Sciatic nerve (tissue), 2 donors: ENCODE data around the gene DNASE2B. TPM values are rescaled to one million over a fixed set of nuclear protein-coding genes. Genes with fewer than 3 reads are reported as not detected.

Experiments
- ATAC-seq: fragments of 200-7000 bp; cut with Tn5 transposase; one replicate; pipeline ENCODE4 v1.9.1; 2020; ENCODE audit warnings: mild to moderate bottlenecking, moderate library complexity
- DNase-seq: peaks from one replicate; pipeline ENCODE4 v3.0.0-alpha.2; 2020; ENCODE audit warnings: low spot score
- intact Hi-C: fragments of 100-400 bp; cut with DNase I; formaldehyde crosslinking; loops from one replicate; pipeline ENCODE4 v1.14.2; 2022
- total RNA-seq: library from RNA; stranded (reverse); fragmentation: NEBNext Ultra II Directional; extraction: Animal tissue kit (Norgen Biotek cat#: 25700); gene quantifications from one replicate; pipeline ENCODE4 v1.2.1, GENCODE V29; 2021
- donor health status: DM: no; HTN: no; CAD: no.
- donor health status: DM: no; HTN: no; CAD: no.

DNASE2B gene
- total RNA-seq, 1 donor from 2014 or later = not detected

DNA sequence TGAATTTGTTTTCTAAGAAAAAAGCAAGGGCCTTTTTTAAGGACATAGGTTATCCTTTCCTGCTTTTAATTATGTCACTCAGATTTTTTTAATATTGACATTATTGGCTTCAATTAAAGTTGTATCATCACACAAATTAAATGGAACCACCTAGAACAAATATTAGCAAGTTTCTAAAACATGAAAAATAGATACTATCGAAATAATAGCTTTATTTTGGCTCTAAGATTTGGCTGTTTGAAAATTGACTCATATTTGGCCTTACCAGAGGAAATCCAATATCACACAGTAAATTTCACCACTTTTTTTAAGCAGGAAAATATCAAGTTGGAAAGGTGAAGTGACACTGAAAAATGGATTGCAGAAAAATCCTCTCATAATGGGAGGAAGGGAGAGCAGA is 9.2 kb downstream of the DNASE2B start:
- intact Hi-C loops = no loop called here
- peak; percentile 15 for ATAC-seq

DNA sequence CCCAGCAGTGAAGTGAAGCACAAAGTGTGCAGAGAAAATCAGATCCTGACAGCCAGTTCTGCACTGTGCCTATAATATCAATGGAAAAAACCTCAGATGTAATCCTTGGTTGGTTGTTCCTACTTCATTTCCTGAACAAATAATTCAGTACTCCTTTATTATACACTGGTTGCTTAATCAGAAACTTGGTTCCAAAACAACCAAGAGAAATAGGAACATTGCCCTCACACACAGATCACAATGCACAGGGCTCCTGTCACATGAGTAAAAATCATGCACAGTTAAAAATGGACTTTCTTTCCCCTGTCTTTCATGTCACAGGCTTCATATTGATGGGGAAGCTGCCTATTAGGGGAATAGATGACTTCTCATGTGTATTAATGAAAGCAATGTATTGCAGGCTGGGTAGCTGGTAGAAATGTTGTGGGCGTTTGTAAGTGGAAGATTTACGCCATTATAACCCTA is 9.7 kb downstream of the DNASE2B start:
- DNase-seq (no peak), ATAC-seq (peak; percentile 60)
- intact Hi-C loops = no loop called here

More for the DNA sequence above, 9.2 kb downstream of the DNASE2B start:
- no peak for DNase-seq

DNA sequence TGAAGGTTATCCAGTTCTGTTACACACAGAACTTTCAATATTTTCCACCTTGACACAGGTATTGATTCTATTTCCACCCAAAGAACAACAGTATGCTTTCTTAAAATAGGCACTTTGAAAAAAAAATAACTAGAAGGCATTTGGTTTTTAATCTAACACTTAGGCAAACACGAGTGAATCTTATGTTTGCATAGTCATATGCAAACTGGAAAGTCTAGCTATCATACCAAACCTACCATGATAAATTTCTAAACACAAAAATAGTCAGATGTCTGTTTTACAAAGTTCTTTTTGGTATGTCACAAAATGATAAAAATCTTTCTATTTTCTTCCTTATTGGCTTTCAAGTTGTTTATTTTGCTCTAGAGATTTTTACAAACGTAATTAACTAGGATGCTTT is 11.6 kb downstream of the DNASE2B start:
- no peak for DNase-seq
- no peak for ATAC-seq
- intact Hi-C loops = no loop called here

GRCh38 chr1:84410328-84411095 is 12.2 kb downstream of the DNASE2B start:
- ATAC-seq = no peak
- no peak for DNase-seq
- intact Hi-C loops = no loop called here

GRCh38 chr1:84412316-84412942 is 14.1 kb downstream of the DNASE2B start:
- intact Hi-C loops = no loop called here
- DNase-seq (no peak), ATAC-seq (no peak)

GRCh38 chr1:84415396-84415795 is 17.1 kb downstream of the DNASE2B start:
- no peak for DNase-seq
- ATAC-seq = no peak
- intact Hi-C loops = no loop called here

- no peak for DNase-seq
- no peak for ATAC-seq
- intact Hi-C loops = no loop called here
Observed at GRCh38 chr1:84422909-84423308, 24.6 kb downstream of the DNASE2B start.

DNA sequence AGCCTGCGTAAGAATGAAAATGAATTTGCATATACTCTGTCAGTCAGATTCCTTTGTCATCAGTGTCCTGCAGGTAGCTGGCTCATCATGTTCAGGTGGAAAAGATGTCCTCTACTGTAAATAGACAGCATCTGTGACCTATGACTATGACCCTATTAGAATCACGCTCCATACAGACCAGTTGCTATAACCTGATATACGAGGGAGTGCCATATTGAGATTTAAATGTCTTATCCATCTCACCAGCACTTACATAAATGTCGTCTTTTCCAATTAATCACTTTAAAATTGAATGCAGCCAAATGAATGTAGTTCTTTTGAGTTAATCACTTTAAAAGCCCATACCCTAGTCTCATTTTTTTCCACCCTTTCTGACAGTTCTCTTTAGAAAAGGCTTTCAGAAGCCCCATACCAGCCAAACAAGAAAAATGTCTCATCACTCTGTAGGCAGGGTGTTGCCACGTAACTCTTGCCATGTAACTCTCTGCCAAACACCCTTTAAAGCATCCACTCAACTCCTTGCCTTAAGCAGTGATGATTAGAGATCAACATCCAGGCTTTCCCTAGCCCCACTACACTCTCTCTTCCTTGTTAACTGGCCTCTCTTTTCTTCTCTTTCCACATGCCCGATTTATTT is 26.3 kb downstream of the DNASE2B start:
- intact Hi-C loops = no loop called here

DNA sequence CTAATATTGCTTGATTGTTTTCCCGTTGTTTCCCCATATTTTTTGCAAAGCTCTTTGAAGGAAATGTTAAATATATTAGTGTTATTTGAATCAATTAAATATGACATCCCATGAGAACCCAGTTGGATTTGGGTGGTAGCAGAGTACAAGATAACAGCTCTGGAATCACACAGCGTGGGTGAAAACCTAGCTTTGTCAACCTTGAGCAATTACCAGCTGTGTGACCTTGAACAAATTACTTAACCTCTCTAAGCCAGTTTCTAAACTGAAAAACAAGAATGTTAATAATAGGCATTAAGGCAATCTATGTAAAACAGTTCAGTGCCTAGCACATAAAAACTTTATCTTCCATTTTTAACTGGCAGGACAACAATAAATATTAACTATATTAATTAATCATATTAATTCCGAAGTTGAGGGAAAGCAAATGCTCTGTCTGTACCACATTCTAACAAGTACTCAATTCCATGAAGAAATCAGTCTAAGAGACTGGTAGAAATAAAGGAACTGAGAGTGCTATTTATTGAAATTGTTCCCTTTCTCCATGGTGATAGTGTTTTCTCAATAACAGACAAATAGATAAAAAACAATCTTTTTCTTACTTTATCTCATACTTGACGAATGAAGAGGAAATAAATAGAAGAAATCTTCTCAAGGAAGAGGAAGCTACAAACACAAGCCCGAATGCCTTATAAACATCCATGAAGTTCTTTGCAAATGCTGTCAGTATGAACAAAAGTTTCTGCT is 27.0 kb downstream of the DNASE2B start:
- intact Hi-C loops = no loop called here
- DNase-seq (no peak), ATAC-seq (peak; percentile 38)

More for the DNA sequence above, 26.3 kb downstream of the DNASE2B start:
- DNase-seq (no peak), ATAC-seq (no peak)

GRCh38 chr1:84426376-84426775 is 28.1 kb downstream of the DNASE2B start:
- intact Hi-C loops = no loop called here
- ATAC-seq = no peak
- DNase-seq = no peak

GRCh38 chr1:84427250-84428188 is 29.2 kb downstream of the DNASE2B start:
- intact Hi-C loops = no loop called here
- no peak for ATAC-seq

DNA sequence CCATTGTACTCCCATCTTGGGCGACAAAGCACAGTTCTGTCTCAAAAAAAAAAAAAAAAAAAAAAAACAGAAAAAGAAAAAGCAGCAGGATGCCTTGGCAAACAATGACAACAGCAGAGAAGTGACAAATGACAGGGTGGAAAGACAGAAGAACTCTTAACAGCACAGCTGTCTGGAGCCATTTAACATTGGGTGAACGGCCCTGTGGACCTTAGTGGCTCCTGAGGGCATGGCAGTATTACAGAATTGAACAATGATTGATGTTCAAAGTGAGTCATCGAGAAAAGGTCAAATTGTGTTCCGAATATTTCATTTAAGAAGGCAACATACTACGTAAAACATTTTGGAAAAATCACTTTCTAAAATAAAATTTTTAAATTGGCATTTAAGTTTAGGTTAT is 30.0 kb downstream of the DNASE2B start:
- ATAC-seq = no peak
- no peak for DNase-seq
- intact Hi-C loops = no loop called here

More at GRCh38 chr1:84427250-84428188, 29.2 kb downstream of the DNASE2B start:
- DNase-seq = no peak

DNA sequence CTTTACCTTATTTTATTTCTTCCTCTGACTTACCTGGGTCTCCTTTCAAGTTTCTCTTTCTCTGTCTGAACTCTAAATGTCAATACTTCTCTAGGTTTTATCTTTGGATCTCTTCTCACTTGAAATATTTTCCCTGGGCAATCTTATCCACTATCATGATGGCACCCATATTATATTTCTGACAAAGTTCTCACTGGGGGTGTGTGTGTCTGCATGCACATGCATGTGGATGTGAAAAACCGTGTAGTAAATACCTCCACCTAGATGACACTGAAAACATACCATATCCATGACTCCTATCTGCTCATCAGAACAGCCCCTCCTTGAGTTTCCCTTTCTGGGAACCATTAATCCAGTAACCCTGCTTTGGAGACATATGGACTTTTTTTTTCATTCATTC is 30.9 kb downstream of the DNASE2B start:
- intact Hi-C loops = no loop called here
- ATAC-seq (no peak), DNase-seq (no peak)

DNA sequence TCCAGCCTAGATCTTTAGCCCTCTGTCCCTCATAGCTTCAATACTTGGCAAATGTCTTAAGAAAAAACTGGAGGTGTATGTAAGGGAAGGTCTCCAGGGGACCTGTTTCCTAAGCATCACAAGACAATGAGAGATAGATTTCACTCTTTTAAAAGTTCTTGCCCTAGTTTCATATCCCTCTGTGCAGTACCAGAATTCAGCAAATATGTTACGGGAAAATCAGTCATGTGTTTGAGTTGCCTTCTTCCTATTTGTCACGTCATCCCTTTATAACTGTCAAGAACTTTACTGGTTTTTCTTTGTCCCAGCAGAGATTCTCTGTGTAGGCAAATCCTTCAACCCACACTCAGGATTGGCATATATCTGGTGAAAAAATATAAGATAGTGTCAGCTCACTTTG is 32.3 kb downstream of the DNASE2B start:
- intact Hi-C loops = loop anchor here (10.0 kb wide), 1 partner anchor 296 kb away; no protein-coding TSS in a partner anchor
- DNase-seq = no peak
- peak; percentile 23 for ATAC-seq

- DNase-seq (no peak), ATAC-seq (peak; percentile 84)
- intact Hi-C loops = loop anchor here (10.0 kb wide), 1 partner anchor 299 kb away; no protein-coding TSS in a partner anchor
Observed at GRCh38 chr1:84433258-84434080, 35.2 kb downstream of the DNASE2B start.

DNA sequence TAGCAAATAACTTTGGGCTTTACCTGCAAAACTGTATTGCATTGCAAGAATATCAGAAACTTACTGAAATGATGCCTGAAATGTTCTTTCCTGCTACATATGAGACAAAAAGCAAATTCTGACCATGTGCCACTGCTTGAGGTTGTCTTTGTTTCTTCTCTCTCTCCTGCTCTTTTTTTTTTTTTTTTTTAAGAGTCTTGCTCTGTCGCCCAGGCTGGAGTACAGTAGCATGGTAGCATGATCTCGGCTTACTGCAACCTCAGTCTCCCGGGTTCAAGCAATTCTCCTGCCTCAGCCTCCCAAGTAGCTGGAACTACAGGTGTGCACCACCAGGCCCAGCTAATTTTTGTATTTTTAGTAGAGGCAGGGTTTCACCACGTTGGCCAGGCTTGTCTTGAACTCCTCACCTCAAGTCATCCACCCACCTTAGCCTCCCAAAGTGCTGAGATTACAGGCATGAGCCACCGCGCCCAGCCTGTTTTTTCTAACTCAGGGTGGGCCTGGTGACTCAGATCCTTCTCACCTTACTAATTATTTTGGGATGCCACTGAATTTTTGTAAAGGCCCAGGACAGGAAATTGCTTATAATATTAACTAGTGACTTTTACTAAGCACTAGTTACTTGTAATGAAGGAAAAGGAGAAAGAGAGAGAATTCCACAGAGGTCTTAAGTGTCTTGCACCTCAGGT is 35.9 kb downstream of the DNASE2B start:
- intact Hi-C loops = loop anchor here (10.0 kb wide), 1 partner anchor 299 kb away; no protein-coding TSS in a partner anchor
- ATAC-seq (no peak), DNase-seq (no peak)
